BJ (cell line): ENCODE data around the gene HLF. TPM values are rescaled to one million over a fixed set of nuclear protein-coding genes. Genes with fewer than 3 reads are reported as not detected.

Experiments used
- polyA plus RNA-seq: library from polyadenylated mRNA; depleted of rRNA; stranded (reverse); fragments of >200 nt; gene quantifications from 2 replicates; pipeline ENCODE4 v1.2.3, GENCODE V29; 2011; rRNA removed

HLF gene
- polyA plus RNA-seq, 1 experiment, result not detected

Other genes starting within 250 kb of the HLF start
- gene MMD, start 156.9 kb downstream of the HLF start, polyA plus RNA-seq, result 4.5 and 5.8 TPM in 2 replicates
- gene SMIM36, start 246.5 kb downstream of the HLF start, polyA plus RNA-seq, result not detected in 2 replicates